HEK293T (cell line): ENCODE results near the gene DNAJC1.

Experiments used
- BHLHE40 ChIP-seq: fragments of 450-650 bp; IDR thresholded peaks from 2 replicates; pipeline ENCODE4 v1.6.1; 2016; ENCODE audit warnings: mild to moderate bottlenecking, moderate library complexity, borderline replicate concordance
- CTBP1 ChIP-seq: fragments of 450-650 bp; IDR thresholded peaks from 2 replicates; pipeline ENCODE4 v1.6.1; 2016; ENCODE audit warnings: borderline replicate concordance
- ELF4 ChIP-seq: fragments of 450-650 bp; IDR thresholded peaks from 2 replicates; pipeline ENCODE4 v1.6.1; 2017; ENCODE audit warnings: antibody characterized with exemption
- NFRKB ChIP-seq: fragments of 450-650 bp; IDR thresholded peaks from 2 replicates; pipeline ENCODE4 v1.6.1; 2016; ENCODE audit warnings: mild to moderate bottlenecking, moderate library complexity
- SP1 ChIP-seq: fragments of 450-650 bp; IDR thresholded peaks from 2 replicates; pipeline ENCODE4 v1.6.1; 2017
- SUZ12 ChIP-seq: fragments of 450-650 bp; IDR thresholded peaks from 2 replicates; pipeline ENCODE4 v1.6.1; 2016; ENCODE audit warnings: mild to moderate bottlenecking

DNA sequence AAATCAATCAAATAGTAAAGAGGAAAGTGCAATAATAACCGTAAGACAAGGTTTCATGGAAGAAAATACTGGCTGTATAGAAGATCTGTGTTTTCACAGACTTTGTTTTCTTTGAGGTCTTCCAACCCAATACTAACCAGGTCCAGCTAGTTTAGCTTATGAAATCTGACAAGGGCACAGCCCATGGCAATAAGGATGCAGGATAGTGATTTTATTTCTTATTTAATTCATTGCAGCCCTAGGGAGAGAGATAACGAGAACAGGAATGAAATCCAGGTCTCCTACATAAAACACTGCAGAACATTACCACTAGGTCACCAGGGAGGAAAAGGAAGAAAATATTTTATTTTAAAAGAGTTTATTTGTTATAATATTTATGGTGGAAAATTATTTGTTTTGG is 145.1 kb downstream of the DNAJC1 start:
- TF ChIP-seq SP1 (no peak), BHLHE40 (no peak), SUZ12 (no peak), ELF4 (no peak), NFRKB (no peak), CTBP1 (no peak)
